ENCODE data around the gene SNX32. TPM values are rescaled to one million over a fixed set of nuclear protein-coding genes. Genes with fewer than 3 reads are reported as not detected.

Gene SNX32
- total and polyA plus RNA-seq, 2 of the 13 experiments (the other 11 are each of a cell fraction or from before 2014, with no cell fraction given): 0.09 to 0.34 TPM

DNA sequence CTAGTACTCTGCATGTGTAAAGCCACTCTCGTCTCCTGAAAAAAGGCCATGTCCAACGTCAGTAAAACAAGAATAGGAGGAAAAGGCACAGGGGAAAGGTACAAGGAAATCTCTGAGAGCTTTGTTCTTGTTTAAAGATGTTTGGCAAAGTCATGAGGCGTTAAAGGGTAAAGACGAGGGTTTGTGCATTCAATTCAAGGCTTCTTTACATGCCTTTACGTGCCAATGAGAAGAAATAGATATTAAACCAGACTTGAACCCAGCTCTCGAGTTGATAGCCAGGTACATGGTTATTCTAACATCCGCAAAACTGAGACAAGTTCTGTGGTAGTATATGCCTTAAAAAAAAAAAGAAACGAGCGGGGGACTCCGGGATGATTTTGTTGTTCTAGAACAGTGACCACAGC lies 24.9 kb downstream of the SNX32 start (continued):
- TF ChIP-seq, protein P1, sequence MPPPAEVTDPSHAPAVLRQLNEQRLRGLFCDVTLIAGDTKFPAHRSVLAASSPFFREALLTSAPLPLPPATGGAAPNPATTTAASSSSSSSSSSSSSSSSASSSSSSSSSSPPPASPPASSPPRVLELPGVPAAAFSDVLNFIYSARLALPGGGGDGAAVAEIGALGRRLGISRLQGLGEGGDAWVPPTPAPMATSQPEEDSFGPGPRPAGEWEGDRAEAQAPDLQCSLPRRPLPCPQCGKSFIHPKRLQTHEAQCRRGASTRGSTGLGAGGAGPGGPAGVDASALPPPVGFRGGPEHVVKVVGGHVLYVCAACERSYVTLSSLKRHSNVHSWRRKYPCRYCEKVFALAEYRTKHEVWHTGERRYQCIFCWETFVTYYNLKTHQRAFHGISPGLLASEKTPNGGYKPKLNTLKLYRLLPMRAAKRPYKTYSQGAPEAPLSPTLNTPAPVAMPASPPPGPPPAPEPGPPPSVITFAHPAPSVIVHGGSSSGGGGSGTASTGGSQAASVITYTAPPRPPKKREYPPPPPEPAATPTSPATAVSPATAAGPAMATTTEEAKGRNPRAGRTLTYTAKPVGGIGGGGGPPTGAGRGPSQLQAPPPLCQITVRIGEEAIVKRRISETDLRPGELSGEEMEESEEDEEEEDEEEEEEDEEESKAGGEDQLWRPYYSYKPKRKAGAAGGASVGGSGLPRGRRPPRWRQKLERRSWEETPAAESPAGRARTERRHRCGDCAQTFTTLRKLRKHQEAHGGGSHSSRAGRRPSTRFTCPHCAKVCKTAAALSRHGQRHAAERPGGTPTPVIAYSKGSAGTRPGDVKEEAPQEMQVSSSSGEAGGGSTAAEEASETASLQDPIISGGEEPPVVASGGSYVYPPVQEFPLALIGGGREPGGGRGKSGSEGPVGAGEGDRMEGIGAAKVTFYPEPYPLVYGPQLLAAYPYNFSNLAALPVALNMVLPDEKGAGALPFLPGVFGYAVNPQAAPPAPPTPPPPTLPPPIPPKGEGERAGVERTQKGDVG (CRISPR knock-in tag; IDR thresholded peaks at IDR 0.05; ENCODE audit: borderline replicate concordance): no peak

GRCh38 chr11:65859095-65859811 lies 25.5 kb downstream of the SNX32 start:
- H3K36me3 ChIP-seq (replicated peaks in 1 of 2; ENCODE audit: control insufficient read depth in 1 of 2, insufficient read depth in 2 of 2, low read length in 2 of 2): peaks cover 19 to 44% of the 10 kb centered on the region in 2 experiments
- POLR2A ChIA-PET: interaction anchor here (0.6 to 5.4 kb wide), 31 partner anchors 9 to 1014 kb away, joined by 3 to 81 read pairs (median 4); partner anchors contain the start of genes AP5B1, BANF1, CCDC85B and EFEMP2
- peak overlapping the region; percentile 100 for H3K4me2 ChIP-seq (ENCODE audit: low read depth, low read length)
- no peak overlapping the region for H2AFZ ChIP-seq (ENCODE audit: low read length)
- BruUV-seq (replicated peaks): no TSS peak
- H3K9ac ChIP-seq (ENCODE audit: insufficient read depth, low read depth, low read length): peak overlapping the region; percentile 89
- peak overlapping the region; percentile 90 for H3K27ac ChIP-seq (ENCODE audit: extremely low read length, insufficient read depth, low read length)
- peaks cover 32% of the 10 kb centered on the region for H3K79me2 ChIP-seq (ENCODE audit: insufficient read depth, low read length)
- no peaks in the 10 kb centered on the region; a peak in 1 of 5 replicates for H3K27me3 ChIP-seq (ENCODE audit: control insufficient read depth in 1 of 2, insufficient read depth in 2 of 2, low read length in 2 of 2)
- in situ Hi-C loops (cut with HindIII; ENCODE audit: extremely low pct_ligation_motif_present, low pct_unique_long_range_greater_than_20kb): loop anchor here (10.0 kb wide), 1 partner anchor 304 kb away; the partner anchor contains the start of gene LTBP3
- ATAC-seq: peak; percentile 78
- DNase-seq (ENCODE audit: low spot score): peak; percentile 98
- peaks cover 34% of the 10 kb centered on the region for H4K20me1 ChIP-seq (ENCODE audit: insufficient read depth, low read length)
- CTCF ChIA-PET (ENCODE audit: low intra/inter-chr PET ratio, low total read pairs): interaction anchor here (0.9 to 1.9 kb wide), 2 partner anchors 25 to 41 kb away, joined by 4 to 6 read pairs; no protein-coding TSS in a partner anchor
- peaks cover 53% of the 10 kb centered on the region for H3K4me1 ChIP-seq (ENCODE audit: insufficient read depth, low read length)
- WGBS (ENCODE audit: low lambda C conversion rate): under 1% methylated on average over 19 of the region's 46 CpGs
- intact Hi-C loops (cut with micrococcal nuclease; ENCODE audit: unreplicated experiment): loop anchor here (2.0 kb wide), 1 partner anchor 30 kb away; the partner anchor contains the start of gene FIBP
- H3K4me3 ChIP-seq (replicated peaks in 1 of 3; ENCODE audit: insufficient read depth in 1 of 3, low read depth in 2 of 3, low read length in 3 of 3): peak overlapping the region; percentile 80 to 99 (median 89)
- H3K9me3 ChIP-seq (ENCODE audit: low read length): no peaks in the 10 kb centered on the region
- FAIRE-seq: peak; percentile 23
- TF ChIP-seq, protein P2, sequence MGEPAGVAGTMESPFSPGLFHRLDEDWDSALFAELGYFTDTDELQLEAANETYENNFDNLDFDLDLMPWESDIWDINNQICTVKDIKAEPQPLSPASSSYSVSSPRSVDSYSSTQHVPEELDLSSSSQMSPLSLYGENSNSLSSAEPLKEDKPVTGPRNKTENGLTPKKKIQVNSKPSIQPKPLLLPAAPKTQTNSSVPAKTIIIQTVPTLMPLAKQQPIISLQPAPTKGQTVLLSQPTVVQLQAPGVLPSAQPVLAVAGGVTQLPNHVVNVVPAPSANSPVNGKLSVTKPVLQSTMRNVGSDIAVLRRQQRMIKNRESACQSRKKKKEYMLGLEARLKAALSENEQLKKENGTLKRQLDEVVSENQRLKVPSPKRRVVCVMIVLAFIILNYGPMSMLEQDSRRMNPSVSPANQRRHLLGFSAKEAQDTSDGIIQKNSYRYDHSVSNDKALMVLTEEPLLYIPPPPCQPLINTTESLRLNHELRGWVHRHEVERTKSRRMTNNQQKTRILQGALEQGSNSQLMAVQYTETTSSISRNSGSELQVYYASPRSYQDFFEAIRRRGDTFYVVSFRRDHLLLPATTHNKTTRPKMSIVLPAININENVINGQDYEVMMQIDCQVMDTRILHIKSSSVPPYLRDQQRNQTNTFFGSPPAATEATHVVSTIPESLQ (CRISPR knock-in tag; conservative IDR thresholded peaks at IDR 0.05): no peak
- TF ChIP-seq REXO4 (CRISPR knock-in tag; IDR thresholded peaks at IDR 0.05; ENCODE audit: borderline replicate concordance): no peak
- TF ChIP-seq RORA (CRISPR knock-in tag; IDR thresholded peaks at IDR 0.05): no peak
- peak; percentile 67; the same call in 1 of the 2 replicates for TF ChIP-seq ZNF143 (CRISPR knock-in tag; IDR thresholded peaks at IDR 0.05)
- TF ChIP-seq MYC (CRISPR knock-in tag; IDR thresholded peaks at IDR 0.05; ENCODE audit: borderline replicate concordance): peak; percentile 42; the same call in 1 of the 2 replicates
- TF ChIP-seq GPN1 (CRISPR knock-in tag; IDR thresholded peaks at IDR 0.05; ENCODE audit: borderline replicate concordance): no peak
- TF ChIP-seq ARID2 (CRISPR knock-in tag; IDR thresholded peaks at IDR 0.05; ENCODE audit: borderline replicate concordance): no peak
- no peak for TF ChIP-seq REPIN1 (CRISPR knock-in tag; IDR thresholded peaks at IDR 0.05; ENCODE audit: borderline replicate concordance, low read depth)
- no peak for TF ChIP-seq ZNF256 (CRISPR knock-in tag; conservative IDR thresholded peaks at IDR 0.05)
- TF ChIP-seq HNF4G (IDR thresholded peaks at IDR 0.05; ENCODE audit: borderline replicate concordance, low read depth, low read length): no peak
- no peak for TF ChIP-seq HNF4G (CRISPR knock-in tag; IDR thresholded peaks at IDR 0.05; ENCODE audit: borderline replicate concordance, low read depth)
- TF ChIP-seq, protein P3, sequence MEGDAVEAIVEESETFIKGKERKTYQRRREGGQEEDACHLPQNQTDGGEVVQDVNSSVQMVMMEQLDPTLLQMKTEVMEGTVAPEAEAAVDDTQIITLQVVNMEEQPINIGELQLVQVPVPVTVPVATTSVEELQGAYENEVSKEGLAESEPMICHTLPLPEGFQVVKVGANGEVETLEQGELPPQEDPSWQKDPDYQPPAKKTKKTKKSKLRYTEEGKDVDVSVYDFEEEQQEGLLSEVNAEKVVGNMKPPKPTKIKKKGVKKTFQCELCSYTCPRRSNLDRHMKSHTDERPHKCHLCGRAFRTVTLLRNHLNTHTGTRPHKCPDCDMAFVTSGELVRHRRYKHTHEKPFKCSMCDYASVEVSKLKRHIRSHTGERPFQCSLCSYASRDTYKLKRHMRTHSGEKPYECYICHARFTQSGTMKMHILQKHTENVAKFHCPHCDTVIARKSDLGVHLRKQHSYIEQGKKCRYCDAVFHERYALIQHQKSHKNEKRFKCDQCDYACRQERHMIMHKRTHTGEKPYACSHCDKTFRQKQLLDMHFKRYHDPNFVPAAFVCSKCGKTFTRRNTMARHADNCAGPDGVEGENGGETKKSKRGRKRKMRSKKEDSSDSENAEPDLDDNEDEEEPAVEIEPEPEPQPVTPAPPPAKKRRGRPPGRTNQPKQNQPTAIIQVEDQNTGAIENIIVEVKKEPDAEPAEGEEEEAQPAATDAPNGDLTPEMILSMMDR (CRISPR knock-in tag; IDR thresholded peaks at IDR 0.05): peak; percentile 45
- no peak for TF ChIP-seq ZNF703 (CRISPR knock-in tag; IDR thresholded peaks at IDR 0.05; ENCODE audit: borderline replicate concordance)
